K562 (cell line): ENCODE measurements around the gene MLC1. TPM values are rescaled to one million over a fixed set of nuclear protein-coding genes. Genes with fewer than 3 reads are reported as not detected.

Experiments used
- ATAC-seq: fragments of 200-7000 bp; cut with Tn5 transposase; 3 replicates; pipeline ENCODE4 v1.9.1; 2020; ENCODE audit warnings: moderate library complexity
- BruUV-seq: library from RNA; stranded (reverse); fragments of 400-500 nt; replicated peaks from 2 replicates; lab custom pipeline; 2021; lab: Mats Ljungman, UMichigan
- CTCF ChIA-PET: fragments of 300-600 bp; formaldehyde crosslinking; extraction: SDS; loops from one replicate; lab custom pipeline; 2021; ENCODE audit warnings: low intra/inter-chr PET ratio; lab: Yijun Ruan, JAX
- POLR2A ChIA-PET: fragments of 300-600, 350-650 bp; sonication (Branson Sonifier 250); formaldehyde crosslinking; extraction: SDS; loops from one replicate; lab custom pipeline; 2021; ENCODE audit warnings: antibody characterized with exemption, inconsistent platforms; lab: Yijun Ruan, JAX
- DNase-seq, 4 experiments: peaks; one replicate each; pipeline versions ENCODE4 v3.0.0 to v3.0.0-alpha.2; 2011 to 2018; ENCODE audit warnings: low spot score in 3 of 4, mixed read lengths in 3 of 4; ENCODE audit errors: extremely low read depth in 1 of 4
- FAIRE-seq: peaks from 2 replicates; lab custom pipeline; 2011; peaks lifted over from hg19 to GRCh38; lab: Jason Lieb, UNC
- H2AFZ ChIP-seq: 2 replicates; pipeline ENCODE4 v1.6.0; 2011; ENCODE audit warnings: low read depth, low read length, control low read depth, inconsistent platforms
- H3K27ac ChIP-seq: fragments of 200-600 bp; 3 replicates; pipeline ENCODE4 v1.8.0; 2011; ENCODE audit warnings: low read depth, mild to moderate bottlenecking, control low read depth, inconsistent platforms, low read length, moderate library complexity, mixed read lengths; ENCODE audit errors: extremely low read depth
- H3K27me3 ChIP-seq, 2 experiments: fragments of 300-600 bp in 1 of 2; 2 replicates in 1 of 2; 3 replicates in 1 of 2; pipeline versions ENCODE4 v1.6.0 to v1.8.0; 2011; ENCODE audit warnings: inconsistent platforms in 2 of 2, low read length in 2 of 2, mild to moderate bottlenecking in 1 of 2, mixed read lengths in 1 of 2, moderate library complexity in 1 of 2; ENCODE audit not compliant: control insufficient read depth in 2 of 2, insufficient read depth in 2 of 2
- H3K36me3 ChIP-seq: fragments of 300-600 bp; 3 replicates; pipeline ENCODE4 v1.8.0; 2011; ENCODE audit warnings: mild to moderate bottlenecking, low read length, inconsistent platforms; ENCODE audit not compliant: control insufficient read depth, insufficient read depth
- H3K4me1 ChIP-seq, 2 experiments: fragments of 200-600 bp in 1 of 2; replicated peaks in 1 of 2; 2 replicates in 1 of 2; 3 replicates in 1 of 2; pipeline versions ENCODE4 v1.5.1 to v1.8.0; 2011; ENCODE audit warnings: inconsistent platforms in 2 of 2, low read length in 2 of 2, mild to moderate bottlenecking in 1 of 2, mixed read lengths in 1 of 2, moderate library complexity in 1 of 2; ENCODE audit not compliant: control insufficient read depth in 2 of 2, insufficient read depth in 2 of 2
- H3K4me2 ChIP-seq: 2 replicates; pipeline ENCODE4 v1.6.1; 2011; ENCODE audit warnings: low read length, control low read depth, inconsistent platforms, mixed read lengths; ENCODE audit not compliant: insufficient read depth
- H3K4me3 ChIP-seq: fragments of 200-600 bp; sonication (generic), shearing (Covaris generic); 2 replicates; pipeline ENCODE4 v1.5.1; 2016; ENCODE audit warnings: control low read depth, inconsistent platforms
- H3K79me2 ChIP-seq: fragments of 200-600 bp; 3 replicates; pipeline ENCODE4 v1.8.0; 2011; ENCODE audit warnings: low read length, inconsistent platforms; ENCODE audit not compliant: control insufficient read depth, insufficient read depth
- H3K9ac ChIP-seq, 2 experiments: 2 replicates each; pipeline versions ENCODE4 v1.6.0 to v1.6.1; 2011; ENCODE audit warnings: low read depth in 2 of 2, low read length in 2 of 2, control low read depth in 1 of 2, inconsistent platforms in 1 of 2, mild to moderate bottlenecking in 1 of 2, mixed read lengths in 1 of 2; ENCODE audit not compliant: insufficient read depth in 1 of 2
- H3K9me1 ChIP-seq: one replicate; pipeline ENCODE4 v1.6.0; 2011; ENCODE audit warnings: inconsistent platforms, mild to moderate bottlenecking, low read length, moderate library complexity; ENCODE audit not compliant: control insufficient read depth, insufficient read depth
- H3K9me3 ChIP-seq: replicated peaks from 2 replicates; pipeline ENCODE4 v1.5.1; 2011; ENCODE audit warnings: low read depth, low read length, inconsistent platforms; ENCODE audit not compliant: control insufficient read depth, insufficient read depth
- H4K20me1 ChIP-seq: replicated peaks from 2 replicates; pipeline ENCODE4 v1.6.1; 2011; ENCODE audit warnings: low read length, inconsistent platforms, mixed read lengths; ENCODE audit not compliant: control insufficient read depth, insufficient read depth
- ZBTB7A ChIP-seq: IDR thresholded peaks from 2 replicates; pipeline ENCODE4 v1.6.1; 2011; ENCODE audit warnings: low read depth, mild to moderate bottlenecking, low read length, moderate library complexity, borderline replicate concordance; ENCODE audit not compliant: control insufficient read depth
- WGBS: fragments of 100-300 bp; shearing (Covaris generic); methylation state at CpG from one replicate; pipeline ENCODE4 v1.1.6; 2016; ENCODE audit warnings: low coverage, mixed read lengths; ENCODE audit not compliant: insufficient coverage; ENCODE audit errors: missing lambda C conversion rate; 5-methylcytosine and 5-hydroxymethylcytosine counted together
- in situ Hi-C: fragments of 300-500 bp; cut with MboI; formaldehyde crosslinking; loops from 4 replicates; pipeline ENCODE4 v1.15.0; 2018; ENCODE audit warnings: inconsistent platforms, mixed read lengths
- intact Hi-C: fragments of 100-400 bp; cut with micrococcal nuclease; formaldehyde crosslinking; loops from 2 replicates; pipeline ENCODE4 v1.14.2; 2022
- polyA plus RNA-seq, 8 experiments: library from polyadenylated mRNA; depleted of rRNA in 4 of 8; stranded (reverse) in 5 of 8; unstranded in 3 of 8; fragments of >200 nt; fragmentation: Nextera tagmentation in 2 of 8; fragmentation: Illumina TruSeq in 1 of 8; extraction: Ambion mirVana in 2 of 8; extraction: Trizol in 1 of 8; gene quantifications; 2 replicates each; pipeline versions ENCODE4 v1.2.1 to v1.2.3, GENCODE V29; 2011 to 2014; ENCODE audit warnings: inconsistent platforms in 1 of 8, missing spikeins in 1 of 8
- total RNA-seq, 7 experiments: library from RNA; depleted of rRNA in 6 of 7; stranded (reverse); fragments of >200 nt in 6 of 7; fragmentation: Illumina TruSeq in 2 of 7; extraction: Trizol in 2 of 7; gene quantifications; 2 replicates each; pipeline versions ENCODE4 v1.2.1 to v1.2.3, GENCODE V29; 2011 to 2021; ENCODE audit warnings: low replicate concordance in 1 of 7
- TF ChIP-seq, protein P1 (sequence below): fragments of 450-650 bp; formaldehyde crosslinking; IDR thresholded peaks from 2 replicates; pipeline ENCODE4 v1.4.0; 2020; ENCODE audit warnings: mild to moderate bottlenecking, mixed read lengths
- TF ChIP-seq, protein P2 (sequence below), 3 experiments: IDR thresholded peaks in 2 of 3; conservative IDR thresholded peaks in 1 of 3; 2 replicates each; pipeline ENCODE4 v1.5.1; 2011 to 2012; ENCODE audit warnings: low read length in 3 of 3, mild to moderate bottlenecking in 3 of 3, control low read depth in 2 of 3, improper control_type of control experiment in 1 of 3, inconsistent platforms in 1 of 3, low read depth in 1 of 3, mixed read lengths in 1 of 3, moderate library complexity in 1 of 3; ENCODE audit not compliant: insufficient read depth in 2 of 3
- TF ChIP-seq, protein P3 (sequence below): fragments of 450-650 bp; IDR thresholded peaks from 2 replicates; pipeline ENCODE4 v1.6.1; 2018; ENCODE audit not compliant: partially characterized antibody
- TF ChIP-seq, protein P4 (sequence below): sonication (generic); formaldehyde crosslinking; IDR thresholded peaks from 2 replicates; pipeline ENCODE4 v1.8.1; 2023; ENCODE audit warnings: mild to moderate bottlenecking, missing genetic modification reagents

MLC1 gene
- total and polyA plus RNA-seq, 9 of the 15 experiments (the other 6 are each of a cell fraction or from before 2014, with no cell fraction given), result 0.06 to 0.98 (median 0.39) TPM

DNA sequence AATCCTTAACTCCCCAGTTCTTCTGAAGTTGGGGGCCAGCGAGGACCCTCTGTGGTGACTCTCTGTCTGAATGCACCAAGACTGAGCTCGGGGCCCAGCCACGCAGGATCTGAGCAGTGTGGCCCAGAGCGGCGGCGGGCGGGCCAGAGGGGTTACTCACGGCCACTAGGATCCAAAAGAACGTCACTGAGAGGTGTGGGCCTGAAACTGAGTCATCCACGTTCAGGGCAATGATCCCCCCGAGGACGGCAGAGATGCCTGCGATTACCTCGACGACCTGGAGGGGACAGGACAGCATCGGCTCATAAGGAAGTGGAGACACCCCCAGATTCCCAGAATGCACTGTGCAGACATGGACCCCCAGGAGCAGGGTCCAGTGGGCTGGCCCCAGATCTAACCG is 11.2 kb downstream of the MLC1 start:
- in situ Hi-C loops, result no loop called here
- Histone ChIP-seq H3K4me2 (no peak overlapping the region), H4K20me1 (no peaks in the 10 kb centered on the region), H3K27ac (no peak overlapping the region), H3K27me3 (no peaks in the 10 kb centered on the region), H2AFZ (no peak overlapping the region), H3K9me1 (no peaks in the 10 kb centered on the region), H3K36me3 (no peaks in the 10 kb centered on the region), H3K79me2 (no peaks in the 10 kb centered on the region), H3K4me1 (peaks cover 0 to 38% of the 10 kb centered on the region in 2 experiments; a peak in 2 of 5 replicates), H3K9me3 (no peaks in the 10 kb centered on the region), H3K4me3 (no peak overlapping the region), H3K9ac (no peak overlapping the region; a peak in 1 of 4 replicates)
- ChIA-PET CTCF (no interaction called here), POLR2A (interaction anchor here (0.8 to 1.8 kb wide), 2 partner anchors 14 to 301 kb away, joined by 3 to 4 read pairs; no protein-coding TSS in a partner anchor)
- intact Hi-C loops, result no loop called here
- WGBS, result 18% methylated on average over 9 of the region's 17 CpGs
- FAIRE-seq, result no peak
- ATAC-seq, result peak; percentile 39; the same call in 1 of the 3 replicates
- BruUV-seq, result no TSS peak
- TF ChIP-seq, protein P1, sequence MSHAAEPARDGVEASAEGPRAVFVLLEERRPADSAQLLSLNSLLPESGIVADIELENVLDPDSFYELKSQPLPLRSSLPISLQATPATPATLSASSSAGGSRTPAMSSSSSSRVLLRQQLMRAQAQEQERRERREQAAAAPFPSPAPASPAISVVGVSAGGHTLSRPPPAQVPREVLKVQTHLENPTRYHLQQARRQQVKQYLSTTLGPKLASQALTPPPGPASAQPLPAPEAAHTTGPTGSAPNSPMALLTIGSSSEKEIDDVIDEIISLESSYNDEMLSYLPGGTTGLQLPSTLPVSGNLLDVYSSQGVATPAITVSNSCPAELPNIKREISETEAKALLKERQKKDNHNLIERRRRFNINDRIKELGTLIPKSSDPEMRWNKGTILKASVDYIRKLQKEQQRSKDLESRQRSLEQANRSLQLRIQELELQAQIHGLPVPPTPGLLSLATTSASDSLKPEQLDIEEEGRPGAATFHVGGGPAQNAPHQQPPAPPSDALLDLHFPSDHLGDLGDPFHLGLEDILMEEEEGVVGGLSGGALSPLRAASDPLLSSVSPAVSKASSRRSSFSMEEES, result no peak
- TF ChIP-seq ZBTB7A, result peak; percentile 15; the same call in 1 of the 2 replicates
- TF ChIP-seq, protein P2, sequence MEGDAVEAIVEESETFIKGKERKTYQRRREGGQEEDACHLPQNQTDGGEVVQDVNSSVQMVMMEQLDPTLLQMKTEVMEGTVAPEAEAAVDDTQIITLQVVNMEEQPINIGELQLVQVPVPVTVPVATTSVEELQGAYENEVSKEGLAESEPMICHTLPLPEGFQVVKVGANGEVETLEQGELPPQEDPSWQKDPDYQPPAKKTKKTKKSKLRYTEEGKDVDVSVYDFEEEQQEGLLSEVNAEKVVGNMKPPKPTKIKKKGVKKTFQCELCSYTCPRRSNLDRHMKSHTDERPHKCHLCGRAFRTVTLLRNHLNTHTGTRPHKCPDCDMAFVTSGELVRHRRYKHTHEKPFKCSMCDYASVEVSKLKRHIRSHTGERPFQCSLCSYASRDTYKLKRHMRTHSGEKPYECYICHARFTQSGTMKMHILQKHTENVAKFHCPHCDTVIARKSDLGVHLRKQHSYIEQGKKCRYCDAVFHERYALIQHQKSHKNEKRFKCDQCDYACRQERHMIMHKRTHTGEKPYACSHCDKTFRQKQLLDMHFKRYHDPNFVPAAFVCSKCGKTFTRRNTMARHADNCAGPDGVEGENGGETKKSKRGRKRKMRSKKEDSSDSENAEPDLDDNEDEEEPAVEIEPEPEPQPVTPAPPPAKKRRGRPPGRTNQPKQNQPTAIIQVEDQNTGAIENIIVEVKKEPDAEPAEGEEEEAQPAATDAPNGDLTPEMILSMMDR (IDR thresholded peaks at IDR 0.05 in 2 of 3, conservative IDR thresholded peaks at IDR 0.05 in 1 of 3; ENCODE audit: insufficient read depth in 2 of 3, low read depth in 1 of 3, low read length in 3 of 3), result 0 out of 6 replicates have a peak, but pooled peaks of 2 of the 3 experiments have one; percentile 6 to 16
- TF ChIP-seq, protein P3, sequence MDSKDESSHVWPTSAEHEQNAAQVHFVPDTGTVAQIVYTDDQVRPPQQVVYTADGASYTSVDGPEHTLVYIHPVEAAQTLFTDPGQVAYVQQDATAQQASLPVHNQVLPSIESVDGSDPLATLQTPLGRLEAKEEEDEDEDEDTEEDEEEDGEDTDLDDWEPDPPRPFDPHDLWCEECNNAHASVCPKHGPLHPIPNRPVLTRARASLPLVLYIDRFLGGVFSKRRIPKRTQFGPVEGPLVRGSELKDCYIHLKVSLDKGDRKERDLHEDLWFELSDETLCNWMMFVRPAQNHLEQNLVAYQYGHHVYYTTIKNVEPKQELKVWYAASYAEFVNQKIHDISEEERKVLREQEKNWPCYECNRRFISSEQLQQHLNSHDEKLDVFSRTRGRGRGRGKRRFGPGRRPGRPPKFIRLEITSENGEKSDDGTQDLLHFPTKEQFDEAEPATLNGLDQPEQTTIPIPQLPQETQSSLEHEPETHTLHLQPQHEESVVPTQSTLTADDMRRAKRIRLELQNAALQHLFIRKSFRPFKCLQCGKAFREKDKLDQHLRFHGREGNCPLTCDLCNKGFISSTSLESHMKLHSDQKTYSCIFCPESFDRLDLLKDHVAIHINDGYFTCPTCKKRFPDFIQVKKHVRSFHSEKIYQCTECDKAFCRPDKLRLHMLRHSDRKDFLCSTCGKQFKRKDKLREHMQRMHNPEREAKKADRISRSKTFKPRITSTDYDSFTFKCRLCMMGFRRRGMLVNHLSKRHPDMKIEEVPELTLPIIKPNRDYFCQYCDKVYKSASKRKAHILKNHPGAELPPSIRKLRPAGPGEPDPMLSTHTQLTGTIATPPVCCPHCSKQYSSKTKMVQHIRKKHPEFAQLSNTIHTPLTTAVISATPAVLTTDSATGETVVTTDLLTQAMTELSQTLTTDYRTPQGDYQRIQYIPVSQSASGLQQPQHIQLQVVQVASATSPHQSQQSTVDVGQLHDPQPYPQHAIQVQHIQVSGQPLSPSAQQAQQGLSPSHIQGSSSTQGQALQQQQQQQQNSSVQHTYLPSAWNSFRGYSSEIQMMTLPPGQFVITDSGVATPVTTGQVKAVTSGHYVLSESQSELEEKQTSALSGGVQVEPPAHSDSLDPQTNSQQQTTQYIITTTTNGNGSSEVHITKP, result peak; percentile 10
- TF ChIP-seq, protein P4, sequence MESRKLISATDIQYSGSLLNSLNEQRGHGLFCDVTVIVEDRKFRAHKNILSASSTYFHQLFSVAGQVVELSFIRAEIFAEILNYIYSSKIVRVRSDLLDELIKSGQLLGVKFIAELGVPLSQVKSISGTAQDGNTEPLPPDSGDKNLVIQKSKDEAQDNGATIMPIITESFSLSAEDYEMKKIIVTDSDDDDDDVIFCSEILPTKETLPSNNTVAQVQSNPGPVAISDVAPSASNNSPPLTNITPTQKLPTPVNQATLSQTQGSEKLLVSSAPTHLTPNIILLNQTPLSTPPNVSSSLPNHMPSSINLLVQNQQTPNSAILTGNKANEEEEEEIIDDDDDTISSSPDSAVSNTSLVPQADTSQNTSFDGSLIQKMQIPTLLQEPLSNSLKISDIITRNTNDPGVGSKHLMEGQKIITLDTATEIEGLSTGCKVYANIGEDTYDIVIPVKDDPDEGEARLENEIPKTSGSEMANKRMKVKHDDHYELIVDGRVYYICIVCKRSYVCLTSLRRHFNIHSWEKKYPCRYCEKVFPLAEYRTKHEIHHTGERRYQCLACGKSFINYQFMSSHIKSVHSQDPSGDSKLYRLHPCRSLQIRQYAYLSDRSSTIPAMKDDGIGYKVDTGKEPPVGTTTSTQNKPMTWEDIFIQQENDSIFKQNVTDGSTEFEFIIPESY (CRISPR knock-in tag), result peak; percentile 27; the same call in 1 of the 2 replicates
- peak in 3 of 4 experiments; percentile 17 to 38 (median 29) for DNase-seq
